Suprapubic skin (tissue), 4 donors: ENCODE measurements around the gene CLEC4M. TPM values are rescaled to one million over a fixed set of nuclear protein-coding genes. Genes with fewer than 3 reads are reported as not detected.
"Not testable (repeated sequence)": the region's sequence is repeated elsewhere in the genome, so short reads cannot be mapped to it uniquely, and the experiment has no call there.

Experiments
- DNase-seq, 2 donors: peaks; one replicate each; pipeline ENCODE4 v3.0.0-alpha.2; 2019; ENCODE audit warnings: low spot score in 2 of 2
- H3K27ac ChIP-seq: fragments of 200-600 bp; sonication (generic); one replicate; pipeline ENCODE4 v1.5.1; 2019
- H3K27me3 ChIP-seq: fragments of 200-600 bp; sonication (generic); one replicate; pipeline ENCODE4 v1.5.1; 2019
- H3K36me3 ChIP-seq: fragments of 200-600 bp; sonication (generic); one replicate; pipeline ENCODE4 v1.5.1; 2019
- H3K4me1 ChIP-seq: fragments of 200-600 bp; sonication (generic); one replicate; pipeline ENCODE4 v1.5.1; 2019
- H3K4me3 ChIP-seq: fragments of 200-600 bp; sonication (generic); one replicate; pipeline ENCODE4 v1.5.1; 2019; ENCODE audit warnings: mild to moderate bottlenecking
- H3K9me3 ChIP-seq: fragments of 200-600 bp; sonication (generic); one replicate; pipeline ENCODE4 v1.5.1; 2019
- CTCF ChIP-seq, 2 donors: fragments of 200-600 bp in 1 of 2; fragments of 450-650 bp in 1 of 2; sonication (generic) in 1 of 2; IDR thresholded peaks; one replicate each; pipeline ENCODE4 v1.5.1; 2016 to 2019; ENCODE audit warnings: antibody characterized with exemption in 2 of 2, mild to moderate bottlenecking in 1 of 2, moderate library complexity in 1 of 2
- EP300 ChIP-seq: sonication (generic); formaldehyde crosslinking; IDR thresholded peaks from one replicate; pipeline ENCODE4 v1.6.1; 2017; ENCODE audit warnings: antibody characterized with exemption
- POLR2A ChIP-seq, 2 donors: fragments of 450-650 bp; IDR thresholded peaks; one replicate each; pipeline ENCODE4 v1.6.1; 2017; ENCODE audit warnings: antibody characterized with exemption in 2 of 2, mild to moderate bottlenecking in 2 of 2, moderate library complexity in 2 of 2
- POLR2AphosphoS5 ChIP-seq, 3 donors: sonication (generic); formaldehyde crosslinking; IDR thresholded peaks; one replicate each; pipeline ENCODE4 v1.6.1; 2017; ENCODE audit warnings: antibody characterized with exemption in 3 of 3
- WGBS: methylation state at CpG from one replicate; pipeline ENCODE4 v1.1.5; 2018; 5-methylcytosine and 5-hydroxymethylcytosine counted together
- total RNA-seq, 4 donors: library from RNA; depleted of rRNA; stranded (reverse); fragments of >200 nt; gene quantifications; one replicate each; pipeline ENCODE4 v1.1.0, GENCODE V29; 2016

CLEC4M gene
- total RNA-seq, 4 donors from 2014 or later, result not detected

GRCh38 chr19:7789447-7789846 is 26.4 kb downstream of the CLEC4M start:
- Histone ChIP-seq H3K4me1 (peaks cover 17% of the 10 kb centered on the region), H3K27me3 (peaks cover 48% of the 10 kb centered on the region), H3K4me3 (no peak overlapping the region), H3K9me3 (no peaks in the 10 kb centered on the region), H3K36me3 (no peaks in the 10 kb centered on the region), H3K27ac (no peak overlapping the region)
- DNase-seq, result no peak
- WGBS, result 0% methylated on average over 1 of the region's 31 CpGs
- TF ChIP-seq CTCF (IDR thresholded peaks at IDR 0.05), result no peak
- no peak for TF ChIP-seq POLR2A (IDR thresholded peaks at IDR 0.05)
- TF ChIP-seq POLR2AphosphoS5 (IDR thresholded peaks at IDR 0.05), result no peak
- no peak for TF ChIP-seq EP300

- DNase-seq, result no peak
- peaks cover 48% of the 10 kb centered on the region for H3K27me3 ChIP-seq
- H3K27ac ChIP-seq, result no peak overlapping the region
- TF ChIP-seq EP300 (no peak), CTCF (IDR thresholded peaks at IDR 0.05) (no peak), POLR2AphosphoS5 (IDR thresholded peaks at IDR 0.05) (no peak), POLR2A (IDR thresholded peaks at IDR 0.05) (no peak)
- H3K9me3 ChIP-seq, result no peaks in the 10 kb centered on the region
- H3K4me1 ChIP-seq, result peaks cover 17% of the 10 kb centered on the region
- no peaks in the 10 kb centered on the region for H3K36me3 ChIP-seq
- WGBS, result 93% methylated on average over 6 of the region's 14 CpGs
- H3K4me3 ChIP-seq, result no peak overlapping the region
These were observed 27.4 kb downstream of the CLEC4M start for GRCh38 chr19:7790416-7790815.

DNA sequence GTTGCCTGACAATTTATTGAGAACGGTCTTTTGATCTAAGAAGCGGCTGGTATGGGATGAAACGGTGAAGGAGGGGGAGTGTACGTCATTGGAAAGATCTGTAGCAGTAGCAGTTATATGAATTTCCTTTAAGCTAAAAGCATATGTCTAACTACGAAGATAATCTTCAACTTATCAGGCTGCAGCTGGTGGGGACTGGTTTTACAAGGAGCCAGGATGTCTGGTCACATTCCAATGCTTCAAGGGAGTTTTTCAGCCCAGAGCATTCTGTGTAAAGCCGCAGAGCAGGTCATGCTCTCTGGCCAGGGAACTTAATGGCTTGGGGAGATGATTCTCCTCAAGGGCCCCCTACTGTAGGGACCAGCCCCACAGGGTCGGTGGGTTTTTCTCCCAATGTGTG is 29.2 kb downstream of the CLEC4M start:
- peaks cover 17% of the 10 kb centered on the region for H3K4me1 ChIP-seq
- TF ChIP-seq EP300 (no peak), POLR2A (IDR thresholded peaks at IDR 0.05) (no peak), CTCF (IDR thresholded peaks at IDR 0.05) (no peak), POLR2AphosphoS5 (IDR thresholded peaks at IDR 0.05) (no peak)
- H3K9me3 ChIP-seq, result no peaks in the 10 kb centered on the region
- H3K36me3 ChIP-seq, result no peaks in the 10 kb centered on the region
- 21% methylated on average over 7 of the region's 7 CpGs for WGBS
- DNase-seq, result no peak
- H3K4me3 ChIP-seq, result no peak overlapping the region
- H3K27me3 ChIP-seq, result peaks cover 40% of the 10 kb centered on the region
- H3K27ac ChIP-seq, result no peak overlapping the region

GRCh38 chr19:7792701-7793100 is 29.7 kb downstream of the CLEC4M start:
- 65% methylated on average over 6 of the region's 7 CpGs for WGBS
- not testable (repeated sequence) for H3K4me3 ChIP-seq, DNase-seq, H3K9me3 ChIP-seq, H3K27ac ChIP-seq, H3K36me3 ChIP-seq
- peaks cover 38% of the 10 kb centered on the region for H3K27me3 ChIP-seq
- H3K4me1 ChIP-seq, result peaks cover 17% of the 10 kb centered on the region

- Histone ChIP-seq H3K27ac (no peak overlapping the region), H3K4me1 (peaks cover 13% of the 10 kb centered on the region), H3K4me3 (no peak overlapping the region), H3K9me3 (no peaks in the 10 kb centered on the region), H3K36me3 (no peaks in the 10 kb centered on the region), H3K27me3 (peaks cover 34% of the 10 kb centered on the region)
- no peak for DNase-seq
- TF ChIP-seq EP300, result no peak
- TF ChIP-seq CTCF (IDR thresholded peaks at IDR 0.05), result no peak
- no peak for TF ChIP-seq POLR2A (IDR thresholded peaks at IDR 0.05)
- TF ChIP-seq POLR2AphosphoS5 (IDR thresholded peaks at IDR 0.05), result no peak
- 86% methylated on average over 3 of the region's 3 CpGs for WGBS
These were observed 30.4 kb downstream of the CLEC4M start for GRCh38 chr19:7793493-7793892.

- H3K36me3 ChIP-seq, result no peaks in the 10 kb centered on the region
- 83% methylated on average over 8 of the region's 8 CpGs for WGBS
- no peak for DNase-seq
- H3K4me1 ChIP-seq, result peaks cover 16% of the 10 kb centered on the region
- no peak for TF ChIP-seq POLR2AphosphoS5 (IDR thresholded peaks at IDR 0.05)
- TF ChIP-seq POLR2A (IDR thresholded peaks at IDR 0.05), result no peak
- TF ChIP-seq EP300, result no peak
- TF ChIP-seq CTCF (IDR thresholded peaks at IDR 0.05), result no peak
- no peak overlapping the region for H3K27ac ChIP-seq
- no peak overlapping the region for H3K4me3 ChIP-seq
- no peaks in the 10 kb centered on the region for H3K9me3 ChIP-seq
- H3K27me3 ChIP-seq, result peaks cover 15% of the 10 kb centered on the region
These were observed 32.6 kb downstream of the CLEC4M start for GRCh38 chr19:7795555-7796161.
